Mesendoderm (in vitro differentiated cells): Measurements from ENCODE around the gene SPNS3.

Experiments
- DNase-seq: peaks from one replicate; pipeline ENCODE4 v3.0.0; 2013
- H2AK5ac ChIP-seq: 2 replicates; pipeline ENCODE4 v1.6.1; 2013; ENCODE audit warnings: low read length, inconsistent platforms
- H2BK120ac ChIP-seq: 2 replicates; pipeline ENCODE4 v1.6.1; 2013; ENCODE audit warnings: low read depth, mild to moderate bottlenecking, low read length, moderate library complexity, mixed read lengths
- H2BK15ac ChIP-seq: replicated peaks from 2 replicates; pipeline ENCODE4 v1.6.1; 2013; ENCODE audit warnings: low read depth, mild to moderate bottlenecking, moderate library complexity
- H2BK5ac ChIP-seq: 2 replicates; pipeline ENCODE4 v1.6.1; 2013; ENCODE audit warnings: low read length, inconsistent platforms
- H3K18ac ChIP-seq: 2 replicates; pipeline ENCODE4 v1.6.1; 2013; ENCODE audit warnings: mild to moderate bottlenecking, low read length, mixed read lengths
- H3K23ac ChIP-seq: one replicate; pipeline ENCODE4 v1.6.1; 2013; ENCODE audit warnings: low read length
- H3K27ac ChIP-seq: 2 replicates; pipeline ENCODE4 v1.5.1; 2013; ENCODE audit warnings: low read depth, mild to moderate bottlenecking, inconsistent platforms, low read length, moderate library complexity
- H3K27me3 ChIP-seq: 2 replicates; pipeline ENCODE4 v1.6.1; 2013; ENCODE audit warnings: low read length, control low read depth, mild to moderate bottlenecking, inconsistent platforms; ENCODE audit not compliant: insufficient read depth, poor library complexity
- H3K36me3 ChIP-seq: 2 replicates; pipeline ENCODE4 v1.6.1; 2013; ENCODE audit warnings: low read length, inconsistent platforms; ENCODE audit not compliant: control insufficient read depth, insufficient read depth
- H3K4ac ChIP-seq: one replicate; pipeline ENCODE4 v1.6.1; 2013; ENCODE audit warnings: low read depth, mild to moderate bottlenecking, low read length, moderate library complexity
- H3K4me1 ChIP-seq: 2 replicates; pipeline ENCODE4 v1.6.1; 2013; ENCODE audit warnings: low read depth, low read length, inconsistent platforms; ENCODE audit not compliant: control insufficient read depth
- H3K4me2 ChIP-seq: 2 replicates; pipeline ENCODE4 v1.6.1; 2013; ENCODE audit warnings: low read length
- H3K4me3 ChIP-seq: 2 replicates; pipeline ENCODE4 v1.5.1; 2013; ENCODE audit warnings: mild to moderate bottlenecking, low read length
- H3K56ac ChIP-seq: one replicate; pipeline ENCODE4 v1.6.1; 2013; ENCODE audit warnings: low read length
- H3K79me1 ChIP-seq: 2 replicates; pipeline ENCODE4 v1.6.1; 2013; ENCODE audit warnings: low read length, inconsistent platforms
- H3K79me2 ChIP-seq: 2 replicates; pipeline ENCODE4 v1.6.1; 2013; ENCODE audit warnings: mild to moderate bottlenecking, low read length; ENCODE audit not compliant: control insufficient read depth, insufficient read depth
- H3K9ac ChIP-seq: 2 replicates; pipeline ENCODE4 v1.6.1; 2013; ENCODE audit warnings: low read length, inconsistent platforms
- H4K5ac ChIP-seq: one replicate; pipeline ENCODE4 v1.6.1; 2013; ENCODE audit warnings: low read length
- H4K8ac ChIP-seq: one replicate; pipeline ENCODE4 v1.6.1; 2013; ENCODE audit warnings: low read depth, mild to moderate bottlenecking, control low read depth, low read length, moderate library complexity
- whole genome bisulfite sequencing: extraction: QIAGEN DNeasy Blood & Tissue Kit; methylation state at CpG from one replicate; pipeline ENCODE4 v1.1.7; 2013; ENCODE audit warnings: low lambda C conversion rate, missing lambda C conversion rate; ENCODE audit not compliant: insufficient coverage; ENCODE audit errors: extremely low coverage; 5-methylcytosine and 5-hydroxymethylcytosine counted together

The SPNS3 gene

DNA sequence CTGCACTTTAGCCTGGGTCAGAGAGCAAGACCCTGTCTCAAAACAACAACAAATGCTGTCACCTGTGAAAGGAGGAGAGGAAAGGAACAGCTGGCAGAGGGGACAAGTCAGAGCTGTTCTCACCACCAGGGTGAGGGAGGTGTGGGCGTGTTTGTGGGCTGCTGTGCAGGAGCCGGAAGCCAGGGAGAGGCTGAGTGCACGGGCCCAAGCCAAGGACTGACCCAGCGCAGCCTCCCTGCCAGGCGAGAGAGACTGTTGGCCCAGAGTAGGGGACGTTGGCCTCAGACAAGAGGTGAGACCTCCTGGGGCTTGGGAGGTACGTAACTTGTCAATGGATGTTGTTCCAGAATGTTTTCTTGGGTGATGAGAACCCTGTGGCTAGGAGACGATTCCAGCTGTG lies 75.7 kb downstream of the SPNS3 start:
- Histone ChIP-seq H3K18ac (no peak overlapping the region), H3K79me2 (no peaks in the 10 kb centered on the region), H2BK5ac (no peak overlapping the region), H3K23ac (no peak overlapping the region), H2AK5ac (no peak overlapping the region), H4K5ac (no peak overlapping the region), H3K27ac (no peak overlapping the region), H3K79me1 (no peaks in the 10 kb centered on the region), H3K4ac (no peak overlapping the region), H3K9ac (no peak overlapping the region), H3K36me3 (no peaks in the 10 kb centered on the region), H3K4me3 (no peak overlapping the region), H2BK15ac (no peak overlapping the region), H3K27me3 (no peaks in the 10 kb centered on the region), H2BK120ac (no peak overlapping the region), H3K4me1 (no peaks in the 10 kb centered on the region), H3K4me2 (no peak overlapping the region), H4K8ac (no peak overlapping the region), H3K56ac (no peak overlapping the region)
- DNase-seq: no peak
- WGBS: no CpG with 5 or more reads among the region's 8 CpGs

DNA sequence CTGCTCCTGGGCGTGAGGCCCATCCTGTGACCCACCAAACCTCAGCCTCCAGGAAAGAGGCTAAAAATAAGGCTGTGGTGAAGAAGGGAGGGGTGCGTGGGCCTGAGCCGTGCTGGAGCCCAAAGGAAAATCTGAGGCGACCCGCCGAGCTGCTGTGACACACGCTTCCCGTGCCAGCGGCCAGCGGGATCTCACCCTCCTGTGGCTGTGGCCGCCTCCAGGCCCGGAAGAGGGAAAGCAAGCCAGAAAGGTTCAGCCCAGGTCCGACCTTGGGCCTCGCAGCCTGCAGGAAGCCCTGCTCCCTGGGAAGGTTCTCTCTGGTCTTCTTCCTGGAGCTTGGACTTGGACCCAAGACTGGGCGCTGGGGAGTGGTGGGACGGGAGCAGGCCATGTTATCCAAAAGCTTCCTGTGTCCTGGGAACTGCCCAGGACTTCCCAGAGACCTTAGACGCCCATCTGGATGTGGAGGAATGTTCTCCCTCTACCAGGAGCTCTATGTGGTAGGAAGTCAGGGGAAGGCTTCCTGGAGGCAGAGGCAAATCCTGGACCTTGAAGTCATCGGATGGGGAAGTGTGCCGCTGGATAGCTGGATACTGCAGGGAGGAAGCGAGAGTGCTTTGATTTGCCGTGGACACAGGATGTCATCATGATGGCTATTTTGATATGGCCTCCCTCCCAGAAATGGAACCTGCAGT lies 76.3 kb downstream of the SPNS3 start:
- Histone ChIP-seq H2BK120ac (no peak overlapping the region), H3K36me3 (no peaks in the 10 kb centered on the region), H3K27me3 (no peaks in the 10 kb centered on the region), H3K9ac (no peak overlapping the region), H3K4me2 (no peak overlapping the region), H3K4me1 (no peaks in the 10 kb centered on the region), H2BK15ac (no peak overlapping the region), H3K4ac (no peak overlapping the region), H3K56ac (no peak overlapping the region), H4K8ac (no peak overlapping the region), H3K18ac (no peak overlapping the region), H3K27ac (no peak overlapping the region), H3K23ac (no peak overlapping the region), H2AK5ac (no peak overlapping the region), H4K5ac (no peak overlapping the region), H3K4me3 (no peak overlapping the region), H3K79me1 (no peaks in the 10 kb centered on the region), H3K79me2 (no peaks in the 10 kb centered on the region), H2BK5ac (no peak overlapping the region)
- WGBS: no CpG with 5 or more reads among the region's 21 CpGs
- no peak for DNase-seq

GRCh38 chr17:4510618-4510941 lies 76.8 kb downstream of the SPNS3 start:
- no peak overlapping the region for H3K23ac ChIP-seq
- H3K4ac ChIP-seq: no peak overlapping the region
- H3K4me2 ChIP-seq: no peak overlapping the region
- H4K8ac ChIP-seq: no peak overlapping the region
- no peak overlapping the region for H2BK120ac ChIP-seq
- no peak overlapping the region for H3K18ac ChIP-seq
- no peak overlapping the region for H2BK5ac ChIP-seq
- no peak overlapping the region for H3K27ac ChIP-seq
- no peaks in the 10 kb centered on the region for H3K4me1 ChIP-seq
- H4K5ac ChIP-seq: no peak overlapping the region
- H3K27me3 ChIP-seq: no peaks in the 10 kb centered on the region
- no CpG with 5 or more reads among the region's 11 CpGs for WGBS
- H3K36me3 ChIP-seq: no peaks in the 10 kb centered on the region
- DNase-seq: no peak
- H3K79me2 ChIP-seq: no peaks in the 10 kb centered on the region
- H3K79me1 ChIP-seq: no peaks in the 10 kb centered on the region
- H2BK15ac ChIP-seq: no peak overlapping the region
- no peak overlapping the region for H3K4me3 ChIP-seq
- H3K9ac ChIP-seq: no peak overlapping the region
- no peak overlapping the region for H2AK5ac ChIP-seq
- no peak overlapping the region for H3K56ac ChIP-seq

GRCh38 chr17:4511199-4511932 lies 77.6 kb downstream of the SPNS3 start:
- H3K36me3 ChIP-seq: no peaks in the 10 kb centered on the region
- H2BK120ac ChIP-seq: no peak overlapping the region
- no peak overlapping the region for H3K23ac ChIP-seq
- H3K4me3 ChIP-seq: no peak overlapping the region
- WGBS: no CpG with 5 or more reads among the region's 10 CpGs
- H2BK5ac ChIP-seq: no peak overlapping the region
- no peak overlapping the region for H3K27ac ChIP-seq
- no peaks in the 10 kb centered on the region for H3K27me3 ChIP-seq
- H3K4ac ChIP-seq: no peak overlapping the region
- no peak overlapping the region for H2BK15ac ChIP-seq
- no peak overlapping the region for H2AK5ac ChIP-seq
- H3K18ac ChIP-seq: no peak overlapping the region
- no peak overlapping the region for H3K4me2 ChIP-seq
- no peak overlapping the region for H3K56ac ChIP-seq
- DNase-seq: no peak
- H3K79me2 ChIP-seq: no peaks in the 10 kb centered on the region
- no peaks in the 10 kb centered on the region for H3K79me1 ChIP-seq
- H4K8ac ChIP-seq: no peak overlapping the region
- no peak overlapping the region for H3K9ac ChIP-seq
- H3K4me1 ChIP-seq: no peaks in the 10 kb centered on the region
- H4K5ac ChIP-seq: no peak overlapping the region

DNA sequence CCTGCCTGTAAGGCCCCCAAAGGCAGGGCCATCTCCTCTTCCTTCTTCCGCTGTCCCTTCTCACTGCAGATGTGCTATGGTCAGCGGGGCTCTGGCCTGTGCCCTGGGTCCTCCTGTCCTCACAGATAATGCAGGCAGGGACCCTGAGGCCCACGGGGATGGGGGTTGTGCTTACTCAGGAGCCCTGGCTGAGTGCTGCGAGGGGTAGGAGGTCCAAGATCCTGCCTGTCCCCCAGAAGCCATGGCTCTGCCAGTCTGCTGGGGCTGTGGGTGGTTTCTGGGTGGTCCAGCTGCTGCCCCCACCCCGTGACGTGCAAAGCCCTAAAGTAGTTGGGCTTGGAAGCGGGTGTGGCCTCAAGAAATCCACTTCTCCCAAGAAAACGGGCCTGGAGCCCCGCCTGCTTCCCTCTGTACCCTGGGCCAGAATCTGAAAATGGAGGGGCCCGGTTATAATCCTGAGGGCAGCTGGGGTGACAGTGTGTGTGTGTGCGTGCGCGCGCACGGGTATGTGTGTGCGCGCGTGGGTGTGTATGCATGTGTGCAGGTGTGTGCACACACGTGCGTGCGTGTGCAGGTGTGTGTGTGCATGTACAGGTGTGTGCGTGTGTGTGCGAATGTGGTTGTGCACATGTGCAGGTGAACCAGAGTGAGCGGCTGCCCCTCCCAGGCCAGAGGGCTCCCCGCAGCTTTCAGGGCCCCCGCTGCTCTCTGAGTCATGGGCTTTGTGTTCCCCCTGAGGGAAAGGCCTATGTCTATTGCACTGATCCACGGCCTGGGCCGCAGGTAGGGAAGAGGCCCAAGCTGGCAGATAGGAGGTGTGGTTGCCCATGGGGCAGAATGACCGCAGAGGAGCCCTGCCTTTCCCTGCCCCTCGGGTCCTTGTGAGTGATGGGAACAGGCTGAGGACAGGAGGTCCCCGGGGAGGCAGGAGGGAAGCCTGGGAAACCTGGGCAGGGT lies 78.7 kb downstream of the SPNS3 start:
- H3K27ac ChIP-seq: no peak overlapping the region
- no peak for DNase-seq
- no peaks in the 10 kb centered on the region for H3K79me2 ChIP-seq
- H3K4ac ChIP-seq: no peak overlapping the region
- H3K4me3 ChIP-seq: no peak overlapping the region
- no peaks in the 10 kb centered on the region for H3K4me1 ChIP-seq
- no peak overlapping the region for H3K23ac ChIP-seq
- H3K9ac ChIP-seq: no peak overlapping the region
- no peak overlapping the region for H3K4me2 ChIP-seq
- H3K27me3 ChIP-seq: no peaks in the 10 kb centered on the region
- no peak overlapping the region for H2BK5ac ChIP-seq
- H2BK15ac ChIP-seq: no peak overlapping the region
- no peak overlapping the region for H4K8ac ChIP-seq
- WGBS: no CpG with 5 or more reads among the region's 31 CpGs
- no peak overlapping the region for H2AK5ac ChIP-seq
- no peaks in the 10 kb centered on the region for H3K36me3 ChIP-seq
- H3K79me1 ChIP-seq: no peaks in the 10 kb centered on the region
- H4K5ac ChIP-seq: no peak overlapping the region
- no peak overlapping the region for H2BK120ac ChIP-seq
- no peak overlapping the region for H3K56ac ChIP-seq
- no peak overlapping the region for H3K18ac ChIP-seq
